SK-N-SH treated with all-trans-retinoic acid at 6 μM for 48 hours (cell line): ENCODE results near the gene PPP1R15B.

ENCODE experiments used
- GLIS3 ChIP-seq: fragments of 250-450 bp; sonication (Bioruptor Pico); IDR thresholded peaks from 2 replicates; pipeline ENCODE4 v1.5.0; 2020; ENCODE audit warnings: mild to moderate bottlenecking, moderate library complexity
- ISL1 ChIP-seq: fragments of 250-450 bp; sonication (Bioruptor Pico); IDR thresholded peaks from 2 replicates; pipeline ENCODE4 v2.1.2; 2022; ENCODE audit warnings: mild to moderate bottlenecking, moderate library complexity
- RARB ChIP-seq: fragments of 250-450 bp; sonication (Bioruptor Pico); IDR thresholded peaks from 2 replicates; pipeline ENCODE4 v1.8.0; 2021; ENCODE audit warnings: mild to moderate bottlenecking, moderate library complexity
- TCF4 ChIP-seq: fragments of 250-450 bp; sonication (Bioruptor Pico); IDR thresholded peaks from 2 replicates; pipeline ENCODE4 v1.8.0; 2021; ENCODE audit warnings: mild to moderate bottlenecking, moderate library complexity, borderline replicate concordance
- TOX ChIP-seq: fragments of 250-450 bp; sonication (Bioruptor Pico); IDR thresholded peaks from 2 replicates; pipeline ENCODE4 v1.8.0; 2021; ENCODE audit warnings: mild to moderate bottlenecking, moderate library complexity, borderline replicate concordance
- ZNF565 ChIP-seq: fragments of 450-650 bp; formaldehyde crosslinking; conservative IDR thresholded peaks from 2 replicates; pipeline ENCODE4 v1.5.0; 2020; ENCODE audit warnings: low read depth, mild to moderate bottlenecking, moderate library complexity
- TF ChIP-seq, protein P1 (sequence below): fragments of 250-450 bp; sonication (Bioruptor Pico); IDR thresholded peaks from 2 replicates; pipeline ENCODE4 v1.8.0; 2020; ENCODE audit warnings: mild to moderate bottlenecking, moderate library complexity, borderline replicate concordance

DNA sequence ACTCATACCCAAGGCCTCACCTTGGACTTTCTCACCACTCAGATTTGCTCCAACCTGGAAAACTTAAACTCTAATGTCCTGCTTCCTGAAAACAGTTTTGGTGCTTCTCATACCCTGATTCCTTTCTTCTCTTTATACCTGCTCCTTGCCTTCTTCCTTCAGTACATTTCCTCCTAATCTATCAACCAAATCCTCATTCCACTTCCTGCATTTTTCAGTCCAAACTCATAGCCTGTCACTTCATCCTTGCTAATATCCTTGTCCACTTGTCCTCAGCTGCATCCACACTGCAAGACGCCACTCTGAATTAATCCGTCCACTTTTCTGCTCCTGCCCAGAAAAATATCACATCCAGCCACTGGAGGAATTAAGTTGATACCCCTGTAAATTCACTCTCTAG, 25.9 kb downstream of the PPP1R15B start:
- TF ChIP-seq ISL1 = no peak
- TF ChIP-seq TCF4 (CRISPR knock-in tag) = no peak
- TF ChIP-seq GLIS3 = no peak
- no peak for TF ChIP-seq ZNF565 (CRISPR knock-in tag)
- TF ChIP-seq TOX = no peak
- TF ChIP-seq, protein P1, sequence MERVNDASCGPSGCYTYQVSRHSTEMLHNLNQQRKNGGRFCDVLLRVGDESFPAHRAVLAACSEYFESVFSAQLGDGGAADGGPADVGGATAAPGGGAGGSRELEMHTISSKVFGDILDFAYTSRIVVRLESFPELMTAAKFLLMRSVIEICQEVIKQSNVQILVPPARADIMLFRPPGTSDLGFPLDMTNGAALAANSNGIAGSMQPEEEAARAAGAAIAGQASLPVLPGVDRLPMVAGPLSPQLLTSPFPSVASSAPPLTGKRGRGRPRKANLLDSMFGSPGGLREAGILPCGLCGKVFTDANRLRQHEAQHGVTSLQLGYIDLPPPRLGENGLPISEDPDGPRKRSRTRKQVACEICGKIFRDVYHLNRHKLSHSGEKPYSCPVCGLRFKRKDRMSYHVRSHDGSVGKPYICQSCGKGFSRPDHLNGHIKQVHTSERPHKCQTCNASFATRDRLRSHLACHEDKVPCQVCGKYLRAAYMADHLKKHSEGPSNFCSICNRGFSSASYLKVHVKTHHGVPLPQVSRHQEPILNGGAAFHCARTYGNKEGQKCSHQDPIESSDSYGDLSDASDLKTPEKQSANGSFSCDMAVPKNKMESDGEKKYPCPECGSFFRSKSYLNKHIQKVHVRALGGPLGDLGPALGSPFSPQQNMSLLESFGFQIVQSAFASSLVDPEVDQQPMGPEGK (CRISPR knock-in tag) = no peak
- no peak for TF ChIP-seq RARB
